Measurements from ENCODE around the gene STIM1. TPM values are rescaled to one million over a fixed set of nuclear protein-coding genes. Genes with fewer than 3 reads are reported as not detected.

Gene STIM1
- total RNA-seq, 1 experiment from 2014 or later: 15.2 TPM

GRCh38 chr11:3865388-3866193 is 10.1 kb downstream of the STIM1 start:
- H3K36me3 Mint-ChIP-seq (ENCODE audit: insufficient read depth in 1 of 3, low read depth in 3 of 3): 0 out of 7 replicates have a peak, but pooled peaks cover 0 to 4% (median 0%) of the 10 kb centered on the region in 3 experiments
- H3K4me3 Mint-ChIP-seq: no peak overlapping the region
- Histone ChIP-seq H2AFZ (ENCODE audit: low read length) (no peak overlapping the region), H3K79me2 (ENCODE audit: insufficient read depth, low read length) (no peaks in the 10 kb centered on the region), H2BK120ac (ENCODE audit: low read depth, low read length, poor library complexity, severe bottlenecking) (no peak overlapping the region), H3K79me1 (ENCODE audit: insufficient read depth, low read depth, low read length, poor library complexity, severe bottlenecking) (no peaks in the 10 kb centered on the region), H3K4ac (ENCODE audit: low read depth, low read length) (no peak overlapping the region), H2BK12ac (ENCODE audit: insufficient read length, low read depth, low read length) (no peak overlapping the region), H4K20me1 (ENCODE audit: control insufficient read depth, insufficient read depth, insufficient read length) (no peaks in the 10 kb centered on the region), H4K91ac (ENCODE audit: insufficient read length, low read depth, low read length) (no peak overlapping the region), H4K5ac (ENCODE audit: insufficient read length, low read depth, low read length) (no peak overlapping the region), H3K9ac (ENCODE audit: extremely low read depth, insufficient read length, low read length) (no peak overlapping the region), H3T11ph (ENCODE audit: low read length) (no peak overlapping the region), H2BK20ac (ENCODE audit: low read depth, low read length, poor library complexity, severe bottlenecking) (no peak overlapping the region), H2BK15ac (ENCODE audit: low read depth, low read length) (no peak overlapping the region), H3K27ac (ENCODE audit: insufficient read length, low read depth, low read length) (no peak overlapping the region), H3K14ac (ENCODE audit: insufficient read depth, low read length) (no peak overlapping the region), H3K4me2 (ENCODE audit: insufficient read depth, insufficient read length, low read length) (no peak overlapping the region), H3K4me1 (ENCODE audit: insufficient read depth, low read length) (peaks cover 6% of the 10 kb centered on the region), H3K23ac (ENCODE audit: insufficient read length, low read depth, low read length) (no peak overlapping the region), H3K27me3 (ENCODE audit: insufficient read depth, low read length) (no peaks in the 10 kb centered on the region), H3K18ac (ENCODE audit: insufficient read length, low read depth, low read length) (no peak overlapping the region), H2AK5ac (ENCODE audit: insufficient read length, low read length) (no peak overlapping the region), H3K9me3 (ENCODE audit: control insufficient read depth, low read depth, low read length) (no peaks in the 10 kb centered on the region), H3K56ac (ENCODE audit: insufficient read length, low read depth, low read length) (no peak overlapping the region), H4K8ac (replicated peaks; ENCODE audit: insufficient read length, low read depth, low read length) (no peak overlapping the region), H3K23me2 (ENCODE audit: insufficient read length, low read depth, low read length, poor library complexity, severe bottlenecking) (no peaks in the 10 kb centered on the region), H2BK5ac (ENCODE audit: insufficient read length, low read length) (no peak overlapping the region)
- no peaks in the 10 kb centered on the region for H3K9me3 Mint-ChIP-seq
- H3K27me3 Mint-ChIP-seq (ENCODE audit: low read depth): peaks cover 10% of the 10 kb centered on the region
- TF ChIP-seq, protein P1, sequence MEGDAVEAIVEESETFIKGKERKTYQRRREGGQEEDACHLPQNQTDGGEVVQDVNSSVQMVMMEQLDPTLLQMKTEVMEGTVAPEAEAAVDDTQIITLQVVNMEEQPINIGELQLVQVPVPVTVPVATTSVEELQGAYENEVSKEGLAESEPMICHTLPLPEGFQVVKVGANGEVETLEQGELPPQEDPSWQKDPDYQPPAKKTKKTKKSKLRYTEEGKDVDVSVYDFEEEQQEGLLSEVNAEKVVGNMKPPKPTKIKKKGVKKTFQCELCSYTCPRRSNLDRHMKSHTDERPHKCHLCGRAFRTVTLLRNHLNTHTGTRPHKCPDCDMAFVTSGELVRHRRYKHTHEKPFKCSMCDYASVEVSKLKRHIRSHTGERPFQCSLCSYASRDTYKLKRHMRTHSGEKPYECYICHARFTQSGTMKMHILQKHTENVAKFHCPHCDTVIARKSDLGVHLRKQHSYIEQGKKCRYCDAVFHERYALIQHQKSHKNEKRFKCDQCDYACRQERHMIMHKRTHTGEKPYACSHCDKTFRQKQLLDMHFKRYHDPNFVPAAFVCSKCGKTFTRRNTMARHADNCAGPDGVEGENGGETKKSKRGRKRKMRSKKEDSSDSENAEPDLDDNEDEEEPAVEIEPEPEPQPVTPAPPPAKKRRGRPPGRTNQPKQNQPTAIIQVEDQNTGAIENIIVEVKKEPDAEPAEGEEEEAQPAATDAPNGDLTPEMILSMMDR (conservative IDR thresholded peaks at IDR 0.05): no peak
- WGBS (ENCODE audit: extremely low coverage, insufficient read length, low lambda C conversion rate): no CpG with 5 or more reads among the region's 3 CpGs
- H3K4me1 Mint-ChIP-seq: peaks cover 27 to 30% of the 10 kb centered on the region in 2 experiments
- peak overlapping the region in 1 of 3 experiments; percentile 14; a peak in 2 of 7 replicates for H3K27ac Mint-ChIP-seq
- DNase-seq: no peak

All from H9 (cell line).